Prostate gland (tissue), 2 donors: Measurements from ENCODE around the gene MARF1.

Experiments used
- POLR2A ChIP-seq: fragments of 450-650 bp; IDR thresholded peaks from one replicate; pipeline ENCODE4 v1.6.1; 2016; ENCODE audit warnings: antibody characterized with exemption, mild to moderate bottlenecking
- TF ChIP-seq, protein P1 (sequence below), 4 experiments: fragments of 200-600 bp in 2 of 4; fragments of 450-650 bp in 2 of 4; sonication (generic) in 2 of 4; IDR thresholded peaks; 1 replicate in 3 of 4; 2 replicates in 1 of 4; pipeline ENCODE4 v1.5.1; 2016 to 2019; ENCODE audit warnings: antibody characterized with exemption in 4 of 4, mild to moderate bottlenecking in 2 of 4, moderate library complexity in 2 of 4

DNA sequence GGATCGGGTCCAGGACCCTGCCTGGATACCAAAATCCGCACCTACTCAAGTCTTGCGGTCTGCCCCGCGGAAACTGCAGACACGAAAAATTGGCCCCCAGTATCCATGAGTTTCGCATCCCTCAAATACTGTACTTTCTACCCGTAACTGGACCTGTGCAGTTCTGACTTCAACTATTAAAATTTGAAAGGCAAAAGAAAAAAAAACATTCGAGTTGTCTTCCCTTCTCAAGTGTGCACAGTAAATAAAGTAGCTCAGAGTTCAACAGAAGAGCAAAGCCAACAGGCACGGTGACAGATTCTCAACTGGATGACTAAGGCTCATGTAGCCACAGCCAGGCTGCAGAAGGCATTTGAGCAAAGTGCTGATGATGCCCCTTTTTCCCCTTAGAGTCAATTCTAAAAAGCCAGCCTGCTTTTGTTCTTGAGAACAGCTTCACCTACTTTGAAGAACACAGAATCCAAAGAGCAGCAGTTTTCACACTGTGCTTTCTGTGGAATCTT lies 32.5 kb downstream of the MARF1 start:
- no peak for TF ChIP-seq POLR2A
- TF ChIP-seq, protein P1, sequence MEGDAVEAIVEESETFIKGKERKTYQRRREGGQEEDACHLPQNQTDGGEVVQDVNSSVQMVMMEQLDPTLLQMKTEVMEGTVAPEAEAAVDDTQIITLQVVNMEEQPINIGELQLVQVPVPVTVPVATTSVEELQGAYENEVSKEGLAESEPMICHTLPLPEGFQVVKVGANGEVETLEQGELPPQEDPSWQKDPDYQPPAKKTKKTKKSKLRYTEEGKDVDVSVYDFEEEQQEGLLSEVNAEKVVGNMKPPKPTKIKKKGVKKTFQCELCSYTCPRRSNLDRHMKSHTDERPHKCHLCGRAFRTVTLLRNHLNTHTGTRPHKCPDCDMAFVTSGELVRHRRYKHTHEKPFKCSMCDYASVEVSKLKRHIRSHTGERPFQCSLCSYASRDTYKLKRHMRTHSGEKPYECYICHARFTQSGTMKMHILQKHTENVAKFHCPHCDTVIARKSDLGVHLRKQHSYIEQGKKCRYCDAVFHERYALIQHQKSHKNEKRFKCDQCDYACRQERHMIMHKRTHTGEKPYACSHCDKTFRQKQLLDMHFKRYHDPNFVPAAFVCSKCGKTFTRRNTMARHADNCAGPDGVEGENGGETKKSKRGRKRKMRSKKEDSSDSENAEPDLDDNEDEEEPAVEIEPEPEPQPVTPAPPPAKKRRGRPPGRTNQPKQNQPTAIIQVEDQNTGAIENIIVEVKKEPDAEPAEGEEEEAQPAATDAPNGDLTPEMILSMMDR (IDR thresholded peaks at IDR 0.05) = no peak
